HL-60 (cell line): ENCODE results near the gene VAV2.

Source experiments
- POLR2AphosphoS5 ChIP-seq: IDR thresholded peaks from 2 replicates; pipeline ENCODE4 v1.6.1; 2012; ENCODE audit warnings: low read depth
- TF ChIP-seq, protein P1 (sequence below): IDR thresholded peaks from one replicate; pipeline ENCODE4 v1.5.1; 2011; ENCODE audit warnings: low read length, control low read depth, inconsistent platforms; ENCODE audit not compliant: insufficient read depth

DNA sequence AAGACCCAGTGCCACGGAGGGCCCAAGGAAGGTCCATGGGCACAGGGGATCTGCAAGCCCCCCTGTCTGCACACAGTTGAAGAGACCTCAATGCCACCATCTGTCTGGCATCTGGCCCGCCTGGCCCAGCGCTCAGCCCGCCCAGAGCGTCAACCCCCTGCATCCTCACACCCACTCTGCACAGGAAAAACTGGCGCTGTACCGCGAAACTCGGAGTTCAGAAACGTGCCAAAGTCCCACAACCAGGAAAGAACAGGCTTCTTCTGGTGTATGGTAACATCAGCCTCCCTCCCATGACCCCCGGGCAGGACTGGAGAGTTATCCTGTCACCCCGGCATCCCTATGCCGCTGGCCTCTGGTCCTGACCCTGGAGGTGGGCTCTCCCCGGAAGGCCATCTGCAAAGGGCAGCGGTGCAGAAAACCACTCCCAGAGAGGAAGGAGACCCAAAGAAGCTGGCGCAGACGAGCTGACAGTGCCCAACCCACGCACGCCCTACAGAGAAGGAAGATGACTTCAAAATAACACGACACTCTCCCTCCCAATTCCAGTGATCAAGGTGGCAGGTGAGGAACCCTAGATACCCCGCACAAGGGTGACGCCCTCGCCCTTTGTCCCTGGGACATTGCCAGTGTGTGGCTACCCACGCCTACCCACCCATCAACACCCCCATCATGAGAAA, 18.9 kb downstream of the VAV2 start:
- TF ChIP-seq, protein P1, sequence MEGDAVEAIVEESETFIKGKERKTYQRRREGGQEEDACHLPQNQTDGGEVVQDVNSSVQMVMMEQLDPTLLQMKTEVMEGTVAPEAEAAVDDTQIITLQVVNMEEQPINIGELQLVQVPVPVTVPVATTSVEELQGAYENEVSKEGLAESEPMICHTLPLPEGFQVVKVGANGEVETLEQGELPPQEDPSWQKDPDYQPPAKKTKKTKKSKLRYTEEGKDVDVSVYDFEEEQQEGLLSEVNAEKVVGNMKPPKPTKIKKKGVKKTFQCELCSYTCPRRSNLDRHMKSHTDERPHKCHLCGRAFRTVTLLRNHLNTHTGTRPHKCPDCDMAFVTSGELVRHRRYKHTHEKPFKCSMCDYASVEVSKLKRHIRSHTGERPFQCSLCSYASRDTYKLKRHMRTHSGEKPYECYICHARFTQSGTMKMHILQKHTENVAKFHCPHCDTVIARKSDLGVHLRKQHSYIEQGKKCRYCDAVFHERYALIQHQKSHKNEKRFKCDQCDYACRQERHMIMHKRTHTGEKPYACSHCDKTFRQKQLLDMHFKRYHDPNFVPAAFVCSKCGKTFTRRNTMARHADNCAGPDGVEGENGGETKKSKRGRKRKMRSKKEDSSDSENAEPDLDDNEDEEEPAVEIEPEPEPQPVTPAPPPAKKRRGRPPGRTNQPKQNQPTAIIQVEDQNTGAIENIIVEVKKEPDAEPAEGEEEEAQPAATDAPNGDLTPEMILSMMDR: no peak
- TF ChIP-seq POLR2AphosphoS5: no peak
